SK-N-SH (cell line): ENCODE results near the gene TMEM72. TPM values are rescaled to one million over a fixed set of nuclear protein-coding genes. Genes with fewer than 3 reads are reported as not detected.
A peak's percentile ranks its signal among the peaks of the same experiment; 100 is the strongest.

Experiments
- CTCF ChIA-PET: fragments of 300-600, 350-600 bp; formaldehyde crosslinking; extraction: SDS; loops from one replicate; lab custom pipeline; 2021; lab: Yijun Ruan, JAX
- POLR2A ChIA-PET: fragments of 350-600 bp; sonication (Branson Sonifier 250); formaldehyde crosslinking; extraction: SDS; loops from one replicate; lab custom pipeline; 2020; ENCODE audit warnings: antibody characterized with exemption, inconsistent platforms; lab: Yijun Ruan, JAX
- DNase-seq: peaks from one replicate; pipeline ENCODE4 v3.0.0; 2012
- H2AFZ ChIP-seq: fragments of 200-600 bp; sonication (generic); 2 replicates; pipeline ENCODE4 v1.8.1; 2016; ENCODE audit warnings: antibody characterized with exemption, mild to moderate bottlenecking, low read depth
- H3F3A ChIP-seq: fragments of 200-600 bp; sonication (generic); replicated peaks from 2 replicates; pipeline ENCODE3; 2016; ENCODE audit warnings: antibody characterized with exemption, mild to moderate bottlenecking; ENCODE audit not compliant: insufficient read depth
- H3K27ac ChIP-seq, 2 experiments: fragments of 200-500 bp in 1 of 2; fragments of 200-600 bp in 1 of 2; sonication (Bioruptor generic) in 1 of 2; sonication (generic), shearing (Covaris generic) in 1 of 2; 2 replicates each; pipeline versions ENCODE4 v1.5.1 to v1.6.1; 2014 to 2016; ENCODE audit warnings: low read depth in 2 of 2, inconsistent platforms in 1 of 2, low read length in 1 of 2, mild to moderate bottlenecking in 1 of 2, mixed read lengths in 1 of 2
- H3K27me3 ChIP-seq: fragments of 200-600 bp; sonication (generic), shearing (Covaris generic); 2 replicates; pipeline ENCODE4 v1.6.1; 2016; ENCODE audit warnings: mixed run types; ENCODE audit not compliant: insufficient read depth
- H3K36me3 ChIP-seq, 2 experiments: fragments of 200-500 bp in 1 of 2; fragments of 200-600 bp in 1 of 2; sonication (Bioruptor generic) in 1 of 2; sonication (generic) in 1 of 2; replicated peaks in 1 of 2; 2 replicates each; pipeline versions ENCODE3 to v1.5.1; 2014 to 2016; ENCODE audit warnings: low read length in 1 of 2, mild to moderate bottlenecking in 1 of 2; ENCODE audit not compliant: insufficient read depth in 2 of 2, control insufficient read depth in 1 of 2
- H3K4me1 ChIP-seq, 2 experiments: fragments of 200-500 bp in 1 of 2; fragments of 200-600 bp in 1 of 2; sonication (Bioruptor generic) in 1 of 2; sonication (generic), shearing (Covaris generic) in 1 of 2; 2 replicates each; pipeline versions ENCODE4 v1.5.1 to v1.6.1; 2014 to 2016; ENCODE audit warnings: low read depth in 1 of 2, low read length in 1 of 2, mixed run types in 1 of 2; ENCODE audit not compliant: insufficient read depth in 2 of 2, control insufficient read depth in 1 of 2
- H3K4me2 ChIP-seq: fragments of 200-600 bp; sonication (generic), shearing (Covaris generic); 2 replicates; pipeline ENCODE4 v1.6.1; 2017; ENCODE audit warnings: mixed run types
- H3K4me3 ChIP-seq, 2 experiments: fragments of 200-500 bp in 1 of 2; fragments of 200-600 bp in 1 of 2; sonication (Bioruptor generic) in 1 of 2; sonication (generic), shearing (Covaris generic) in 1 of 2; 2 replicates each; pipeline versions ENCODE4 v1.5.1 to v1.8.1; 2014 to 2016; ENCODE audit warnings: low read depth in 2 of 2, inconsistent platforms in 1 of 2, low read length in 1 of 2, mild to moderate bottlenecking in 1 of 2, mixed read lengths in 1 of 2, moderate library complexity in 1 of 2
- H3K79me2 ChIP-seq: fragments of 200-600 bp; sonication (generic); 2 replicates; pipeline ENCODE4 v1.8.1; 2017; ENCODE audit warnings: mild to moderate bottlenecking; ENCODE audit not compliant: insufficient read depth
- H3K9ac ChIP-seq: fragments of 200-600 bp; sonication (generic); 2 replicates; pipeline ENCODE4 v1.6.1; 2017; ENCODE audit warnings: mixed run types
- H3K9me2 ChIP-seq: fragments of 200-600 bp; sonication (generic); 2 replicates; pipeline ENCODE4 v1.6.1; 2017; ENCODE audit warnings: mixed run types
- H3K9me3 ChIP-seq: fragments of 200-600 bp; sonication (generic); 2 replicates; pipeline ENCODE4 v1.6.1; 2017; ENCODE audit warnings: mixed run types, mild to moderate bottlenecking, moderate library complexity
- H4K20me1 ChIP-seq: fragments of 200-600 bp; sonication (generic); 2 replicates; pipeline ENCODE4 v1.6.1; 2017; ENCODE audit warnings: mild to moderate bottlenecking, mixed run types; ENCODE audit not compliant: insufficient read depth
- ELF1 ChIP-seq: IDR thresholded peaks from 2 replicates; pipeline ENCODE4 v1.4.0; 2012
- EP300 ChIP-seq, 2 experiments: IDR thresholded peaks; 2 replicates each; pipeline versions ENCODE4 v1.4.0 to v1.6.1; 2012; ENCODE audit warnings: borderline replicate concordance in 1 of 2, low read depth in 1 of 2, low read length in 1 of 2
- FOSL2 ChIP-seq: IDR thresholded peaks from 2 replicates; pipeline ENCODE4 v1.4.0; 2012; ENCODE audit warnings: low read depth, mild to moderate bottlenecking, moderate library complexity, borderline replicate concordance
- GATA2 ChIP-seq: sonication (generic); formaldehyde crosslinking; IDR thresholded peaks from 2 replicates; pipeline ENCODE4 v1.5.0; 2020; ENCODE audit warnings: mild to moderate bottlenecking, missing genetic modification reagents
- IRF3 ChIP-seq: fragments of 150-350 bp; IDR thresholded peaks from 2 replicates; pipeline ENCODE4 v1.6.1; 2016; ENCODE audit warnings: mild to moderate bottlenecking, low read depth, low read length
- JUND ChIP-seq: IDR thresholded peaks from 2 replicates; pipeline ENCODE4 v1.4.0; 2012
- MEF2A ChIP-seq: IDR thresholded peaks from 2 replicates; pipeline ENCODE4 v1.4.0; 2012; ENCODE audit warnings: low read depth, borderline replicate concordance
- MXI1 ChIP-seq: IDR thresholded peaks from 2 replicates; pipeline ENCODE4 v1.6.1; 2012; ENCODE audit warnings: mild to moderate bottlenecking, low read depth, low read length, improper control_type of control experiment
- NRF1 ChIP-seq: IDR thresholded peaks from 2 replicates; pipeline ENCODE4 v1.6.1; 2012; ENCODE audit warnings: low read depth, mild to moderate bottlenecking, low read length
- PBX3 ChIP-seq: IDR thresholded peaks from 2 replicates; pipeline ENCODE4; 2012
- RFX5 ChIP-seq: IDR thresholded peaks from 2 replicates; pipeline ENCODE4 v1.6.1; 2012; ENCODE audit warnings: mild to moderate bottlenecking, improper control_type of control experiment, low read length
- RXRA ChIP-seq: IDR thresholded peaks from 2 replicates; pipeline ENCODE4 v1.4.0; 2012; ENCODE audit warnings: low read depth, mild to moderate bottlenecking, borderline replicate concordance
- SIN3A ChIP-seq: IDR thresholded peaks from 2 replicates; pipeline ENCODE4 v1.6.1; 2012; ENCODE audit warnings: low read depth, mild to moderate bottlenecking, low read length, moderate library complexity, borderline replicate concordance
- TCF12 ChIP-seq: IDR thresholded peaks from 2 replicates; pipeline ENCODE4 v1.4.0; 2012
- USF2 ChIP-seq: fragments of 150-350 bp; IDR thresholded peaks from 2 replicates; pipeline ENCODE4 v1.6.1; 2017; ENCODE audit warnings: antibody characterized with exemption, low read length, low read depth, borderline replicate concordance
- YY1 ChIP-seq: IDR thresholded peaks from 2 replicates; pipeline ENCODE4 v1.4.0; 2012; ENCODE audit warnings: low read depth, mild to moderate bottlenecking
- WGBS: methylation state at CpG from one replicate; pipeline ENCODE4 v1.1.6; 2017; ENCODE audit warnings: low lambda C conversion rate; 5-methylcytosine and 5-hydroxymethylcytosine counted together
- polyA plus RNA-seq, 3 experiments: library from polyadenylated mRNA; depleted of rRNA; stranded (reverse); fragments of >200 nt; gene quantifications; 2 replicates each; pipeline ENCODE4 v1.2.3, GENCODE V29; 2012

Gene TMEM72
- polyA plus RNA-seq, 1 of the 3 experiments (the other 2 are of a cell fraction): not detected

GRCh38 chr10:44961230-44961571 lies 50.1 kb downstream of the TMEM72 start:
- WGBS: 80% methylated on average over 1 of the region's 4 CpGs
- DNase-seq: no peak
- POLR2A ChIA-PET: no interaction called here
- Histone ChIP-seq H3K27ac (no peak overlapping the region), H3K36me3 (peaks cover 0 to under 1% of the 10 kb centered on the region in 2 experiments), H3F3A (no peaks in the 10 kb centered on the region), H3K4me2 (peak overlapping the region; percentile 96; the same call in 1 of the 2 replicates), H3K4me3 (no peak overlapping the region), H2AFZ (no peak overlapping the region), H3K9me3 (no peaks in the 10 kb centered on the region), H3K9ac (no peak overlapping the region), H3K9me2 (no peaks in the 10 kb centered on the region), H3K27me3 (no peaks in the 10 kb centered on the region), H3K79me2 (peaks cover 7% of the 10 kb centered on the region; the same call in 1 of the 2 replicates), H4K20me1 (no peaks in the 10 kb centered on the region)
- CTCF ChIA-PET: interaction anchor here (0.8 to 9.6 kb wide), 5 partner anchors 12 to 29 kb away, joined by 3 to 81 read pairs (median 7); no protein-coding TSS in a partner anchor
- TF ChIP-seq YY1 (no peak), FOSL2 (no peak), MEF2A (no peak), RFX5 (no peak), TCF12 (no peak), SIN3A (no peak), USF2 (no peak), EP300 (IDR thresholded peaks at IDR 0.05; ENCODE audit: borderline replicate concordance in 1 of 2, low read depth in 1 of 2, low read length in 1 of 2) (no peak), MXI1 (no peak), IRF3 (no peak), PBX3 (no peak), GATA2 (CRISPR knock-in tag) (no peak), JUND (no peak), NRF1 (no peak), RXRA (no peak), ELF1 (no peak)
- TF ChIP-seq, all 33 proteins: peak for 0
- H3K4me1 ChIP-seq: peaks cover 19 to 34% of the 10 kb centered on the region in 2 experiments; a peak in 3 of 4 replicates
